Body of pancreas (tissue), 4 donors: ENCODE measurements around the gene RAD51B. TPM values are rescaled to one million over a fixed set of nuclear protein-coding genes. Genes with fewer than 3 reads are reported as not detected.

Experiments
- ATAC-seq: fragments of 150-250 bp; one replicate; pipeline ENCODE4 v1.9.1; 2016
- DNase-seq, 4 donors: peaks; one replicate each; pipeline ENCODE4 v3.0.0-alpha.2; 2019
- H3K27ac ChIP-seq, 4 donors: fragments of 200-600 bp; sonication (generic); 1 replicate in 3 of 4; 2 replicates in 1 of 4; pipeline versions ENCODE4 v1.5.1 to v1.6.1; 2016 to 2019; ENCODE audit warnings: mild to moderate bottlenecking in 1 of 4, mixed read lengths in 1 of 4, moderate library complexity in 1 of 4
- H3K27me3 ChIP-seq, 2 donors: fragments of 200-600 bp; sonication (generic); one replicate each; pipeline ENCODE4 v1.6.0; 2016; ENCODE audit warnings: mild to moderate bottlenecking in 1 of 2
- H3K36me3 ChIP-seq, 2 donors: fragments of 200-600 bp; sonication (generic); replicated peaks in 1 of 2; 2 replicates each; pipeline ENCODE4 v1.5.1; 2016; ENCODE audit warnings: low read depth in 2 of 2; ENCODE audit not compliant: insufficient read depth in 1 of 2
- H3K4me1 ChIP-seq: fragments of 200-600 bp; sonication (generic); one replicate; pipeline ENCODE4 v1.6.0; 2016
- H3K4me3 ChIP-seq, 2 donors: fragments of 200-600 bp; sonication (generic); 1 replicate in 1 of 2; 2 replicates in 1 of 2; pipeline ENCODE4 v1.5.1; 2016 to 2019
- H3K9me3 ChIP-seq, 3 donors: fragments of 200-600 bp; sonication (generic); 1 replicate in 2 of 3; 2 replicates in 1 of 3; pipeline ENCODE4 v1.5.1; 2016
- POLR2A ChIP-seq, 3 donors: fragments of 450-650 bp; IDR thresholded peaks; one replicate each; pipeline ENCODE4 v1.6.1; 2016; ENCODE audit warnings: antibody characterized with exemption in 3 of 3, mild to moderate bottlenecking in 2 of 3
- WGBS, 2 donors: methylation state at CpG; one replicate each; pipeline ENCODE4 v1.1.5; 2017; 5-methylcytosine and 5-hydroxymethylcytosine counted together
- intact Hi-C: fragments of 100-400 bp; cut with DNase I; formaldehyde crosslinking; loops from one replicate; pipeline ENCODE4 v1.15.1; 2023
- total RNA-seq, 2 donors: library from RNA; depleted of rRNA; stranded (reverse); fragments of >200 nt; gene quantifications; one replicate each; pipeline ENCODE4 v1.1.0, GENCODE V29; 2016
- TF ChIP-seq, protein P1 (sequence below), 7 experiments: fragments of 450-650 bp in 4 of 7; fragments of 200-600 bp in 3 of 7; sonication (generic) in 3 of 7; IDR thresholded peaks; one replicate each; pipeline ENCODE4 v1.5.1; 2016 to 2019; ENCODE audit warnings: antibody characterized with exemption in 7 of 7

RAD51B gene
- total RNA-seq, 2 donors from 2014 or later, result 12.2 to 29.6 TPM

DNA sequence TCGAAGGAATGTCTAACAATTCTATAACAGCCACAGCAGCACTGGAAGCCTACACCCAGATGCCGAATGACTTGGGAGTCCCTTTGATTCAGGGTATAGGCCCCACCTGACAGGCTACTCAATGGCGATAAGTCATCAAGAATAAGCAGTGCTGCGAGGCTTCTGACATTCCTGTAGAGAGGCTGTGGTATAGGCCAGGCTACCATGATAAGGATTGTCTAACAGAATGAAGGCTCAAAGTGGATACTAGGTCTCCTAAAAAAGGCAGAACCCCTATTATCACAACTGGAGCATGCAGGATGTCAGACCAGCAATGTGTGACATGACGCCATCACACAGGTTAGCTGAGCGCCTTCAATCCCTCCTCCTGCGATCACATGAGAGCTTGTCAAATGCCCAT, 920.1 kb downstream of the RAD51B start:
- Histone ChIP-seq H3K36me3 (no peaks in the 10 kb centered on the region), H3K4me1 (no peaks in the 10 kb centered on the region), H3K9me3 (no peaks in the 10 kb centered on the region), H3K4me3 (no peak overlapping the region), H3K27ac (no peak overlapping the region), H3K27me3 (no peaks in the 10 kb centered on the region)
- TF ChIP-seq POLR2A (IDR thresholded peaks at IDR 0.05), result no peak
- TF ChIP-seq, protein P1, sequence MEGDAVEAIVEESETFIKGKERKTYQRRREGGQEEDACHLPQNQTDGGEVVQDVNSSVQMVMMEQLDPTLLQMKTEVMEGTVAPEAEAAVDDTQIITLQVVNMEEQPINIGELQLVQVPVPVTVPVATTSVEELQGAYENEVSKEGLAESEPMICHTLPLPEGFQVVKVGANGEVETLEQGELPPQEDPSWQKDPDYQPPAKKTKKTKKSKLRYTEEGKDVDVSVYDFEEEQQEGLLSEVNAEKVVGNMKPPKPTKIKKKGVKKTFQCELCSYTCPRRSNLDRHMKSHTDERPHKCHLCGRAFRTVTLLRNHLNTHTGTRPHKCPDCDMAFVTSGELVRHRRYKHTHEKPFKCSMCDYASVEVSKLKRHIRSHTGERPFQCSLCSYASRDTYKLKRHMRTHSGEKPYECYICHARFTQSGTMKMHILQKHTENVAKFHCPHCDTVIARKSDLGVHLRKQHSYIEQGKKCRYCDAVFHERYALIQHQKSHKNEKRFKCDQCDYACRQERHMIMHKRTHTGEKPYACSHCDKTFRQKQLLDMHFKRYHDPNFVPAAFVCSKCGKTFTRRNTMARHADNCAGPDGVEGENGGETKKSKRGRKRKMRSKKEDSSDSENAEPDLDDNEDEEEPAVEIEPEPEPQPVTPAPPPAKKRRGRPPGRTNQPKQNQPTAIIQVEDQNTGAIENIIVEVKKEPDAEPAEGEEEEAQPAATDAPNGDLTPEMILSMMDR (IDR thresholded peaks at IDR 0.05), result no peak
- intact Hi-C loops, result no loop called here
- ATAC-seq (no peak), DNase-seq (no peak)
- WGBS, 2 donors, result 96 to 99% methylated on average over 7 of the region's 7 CpGs

- no peak for ATAC-seq
- Histone ChIP-seq H3K9me3 (no peaks in the 10 kb centered on the region), H3K4me1 (no peaks in the 10 kb centered on the region), H3K4me3 (no peak overlapping the region), H3K27me3 (no peaks in the 10 kb centered on the region), H3K36me3 (no peaks in the 10 kb centered on the region), H3K27ac (no peak overlapping the region)
- TF ChIP-seq, protein P1 (IDR thresholded peaks at IDR 0.05), result no peak
- no peak for TF ChIP-seq POLR2A (IDR thresholded peaks at IDR 0.05)
- DNase-seq, result no peak
- WGBS, 2 donors, result 91% methylated on average over 4 of the region's 4 CpGs
- intact Hi-C loops, result no loop called here
Measured at GRCh38 chr14:68740788-68741476, 921.4 kb downstream of the RAD51B start.

GRCh38 chr14:68741477-68741791, 921.9 kb downstream of the RAD51B start:
- Histone ChIP-seq H3K9me3 (no peaks in the 10 kb centered on the region), H3K4me3 (no peak overlapping the region), H3K27ac (no peak overlapping the region), H3K36me3 (no peaks in the 10 kb centered on the region), H3K4me1 (no peaks in the 10 kb centered on the region), H3K27me3 (no peaks in the 10 kb centered on the region)
- DNase-seq, result no peak
- TF ChIP-seq, protein P1 (IDR thresholded peaks at IDR 0.05), result no peak
- TF ChIP-seq POLR2A (IDR thresholded peaks at IDR 0.05), result no peak
- intact Hi-C loops, result no loop called here
- ATAC-seq, result no peak

- H3K36me3 ChIP-seq, result no peaks in the 10 kb centered on the region
- H3K27ac ChIP-seq, result no peak overlapping the region
- intact Hi-C loops, result no loop called here
- no peak overlapping the region for H3K4me3 ChIP-seq
- TF ChIP-seq, protein P1 (IDR thresholded peaks at IDR 0.05), result no peak
- no peak for TF ChIP-seq POLR2A (IDR thresholded peaks at IDR 0.05)
- H3K27me3 ChIP-seq, result no peaks in the 10 kb centered on the region
- DNase-seq (peak in 1 of 4 donors; percentile 56), ATAC-seq (no peak)
- H3K9me3 ChIP-seq, result no peaks in the 10 kb centered on the region
- WGBS, 2 donors, result 80 to 97% methylated on average over 6 of the region's 6 CpGs
- no peaks in the 10 kb centered on the region for H3K4me1 ChIP-seq
Measured at GRCh38 chr14:68741839-68742470, 922.4 kb downstream of the RAD51B start.

DNA sequence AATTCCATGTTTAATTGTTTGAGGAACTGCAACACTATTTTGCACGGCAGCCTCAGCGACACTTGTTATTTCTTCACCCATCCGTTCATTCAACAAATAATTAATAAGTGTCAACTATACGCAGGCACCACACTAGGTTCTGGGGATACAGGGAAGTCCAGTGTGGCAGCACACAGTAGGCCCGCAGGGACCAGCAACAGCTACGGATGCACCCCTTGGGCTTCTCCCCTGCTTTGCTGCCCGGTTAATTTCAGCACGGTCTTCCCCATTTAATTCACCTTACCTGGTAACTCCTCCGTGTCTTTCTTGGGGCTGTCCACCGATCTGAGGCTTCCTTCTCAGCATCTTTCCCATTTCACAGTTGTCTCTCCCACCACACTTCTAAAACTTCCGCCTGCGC, 925.0 kb downstream of the RAD51B start:
- Histone ChIP-seq H3K4me3 (no peak overlapping the region), H3K9me3 (no peaks in the 10 kb centered on the region), H3K27me3 (no peaks in the 10 kb centered on the region), H3K36me3 (no peaks in the 10 kb centered on the region), H3K4me1 (no peaks in the 10 kb centered on the region), H3K27ac (no peak overlapping the region)
- ATAC-seq (no peak), DNase-seq (no peak)
- intact Hi-C loops, result no loop called here
- WGBS, 2 donors, result 78 to 83% methylated on average over 12 of the region's 12 CpGs
- no peak for TF ChIP-seq POLR2A (IDR thresholded peaks at IDR 0.05)
- TF ChIP-seq, protein P1 (IDR thresholded peaks at IDR 0.05), result no peak
